Inflammatory macrophage treated with lipopolysaccharide for 1 hour (primary cell): Measurements from ENCODE around the gene MPIG6B.
"Not testable (repeated sequence)": the region's sequence is repeated elsewhere in the genome, so short reads cannot be mapped to it uniquely, and the experiment has no call there.

Experiments used
- DNase-seq, 2 donors: peaks; one replicate each; pipeline ENCODE4 v3.0.0-alpha.2; 2020 to 2022

Gene MPIG6B

DNA sequence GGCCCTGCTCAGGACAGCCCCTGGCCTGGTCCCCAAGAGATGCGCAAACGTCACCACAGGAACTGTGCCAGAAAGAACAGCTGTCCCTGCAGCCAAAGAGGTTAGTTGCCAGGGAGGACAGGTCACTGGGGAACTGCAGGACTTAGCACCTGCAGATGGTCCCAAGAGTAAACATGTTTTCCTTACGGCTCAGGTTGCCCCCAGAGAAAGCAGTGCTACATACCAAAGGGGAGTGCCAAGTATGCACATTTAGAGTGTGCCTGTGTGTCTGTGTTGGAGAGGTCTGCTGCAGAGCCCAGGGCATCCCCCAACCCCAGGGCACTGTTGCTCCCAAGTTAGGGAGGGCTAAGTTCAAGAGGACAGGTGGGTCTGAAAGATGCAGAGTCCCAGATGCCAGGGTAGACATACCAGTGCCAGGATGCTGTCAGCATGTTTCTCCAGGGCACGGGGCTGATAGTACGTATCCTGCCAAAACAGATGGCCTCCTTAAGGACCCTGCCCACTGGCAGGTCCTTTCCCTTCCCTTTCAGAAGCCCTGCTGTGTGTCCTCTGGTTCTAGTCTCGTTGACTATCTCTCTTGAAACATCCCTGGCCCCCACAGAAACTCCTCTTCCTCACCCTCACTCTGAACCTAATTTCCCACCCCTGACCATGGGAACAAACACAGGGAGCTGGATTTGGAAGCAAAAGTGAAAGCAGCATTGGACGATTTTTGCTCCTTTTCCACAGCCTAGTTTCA, 21.3 kb upstream of the MPIG6B start:
- DNase-seq = peak in 1 of 2 donors; percentile 32

DNA sequence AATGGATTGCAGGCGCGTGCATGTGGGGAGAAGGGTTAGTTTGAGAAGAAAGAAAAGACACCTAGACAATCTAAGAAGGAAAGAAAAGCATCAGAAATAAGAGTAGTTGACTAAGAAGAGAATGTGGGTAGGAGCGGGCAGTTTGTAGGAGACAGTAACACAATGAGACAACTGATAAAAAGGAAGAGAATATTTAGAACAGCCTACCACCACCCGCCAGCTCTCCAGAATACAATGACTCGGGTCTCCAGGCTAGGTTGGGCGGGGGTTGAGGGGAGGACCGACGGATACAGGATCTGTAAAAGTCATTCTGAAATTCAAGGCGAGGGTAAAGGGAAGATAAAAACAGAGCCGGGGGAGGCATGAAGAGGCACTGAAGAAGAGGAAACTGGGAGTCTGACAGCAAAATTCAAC, 20.8 kb upstream of the MPIG6B start:
- DNase-seq = no peak

DNA sequence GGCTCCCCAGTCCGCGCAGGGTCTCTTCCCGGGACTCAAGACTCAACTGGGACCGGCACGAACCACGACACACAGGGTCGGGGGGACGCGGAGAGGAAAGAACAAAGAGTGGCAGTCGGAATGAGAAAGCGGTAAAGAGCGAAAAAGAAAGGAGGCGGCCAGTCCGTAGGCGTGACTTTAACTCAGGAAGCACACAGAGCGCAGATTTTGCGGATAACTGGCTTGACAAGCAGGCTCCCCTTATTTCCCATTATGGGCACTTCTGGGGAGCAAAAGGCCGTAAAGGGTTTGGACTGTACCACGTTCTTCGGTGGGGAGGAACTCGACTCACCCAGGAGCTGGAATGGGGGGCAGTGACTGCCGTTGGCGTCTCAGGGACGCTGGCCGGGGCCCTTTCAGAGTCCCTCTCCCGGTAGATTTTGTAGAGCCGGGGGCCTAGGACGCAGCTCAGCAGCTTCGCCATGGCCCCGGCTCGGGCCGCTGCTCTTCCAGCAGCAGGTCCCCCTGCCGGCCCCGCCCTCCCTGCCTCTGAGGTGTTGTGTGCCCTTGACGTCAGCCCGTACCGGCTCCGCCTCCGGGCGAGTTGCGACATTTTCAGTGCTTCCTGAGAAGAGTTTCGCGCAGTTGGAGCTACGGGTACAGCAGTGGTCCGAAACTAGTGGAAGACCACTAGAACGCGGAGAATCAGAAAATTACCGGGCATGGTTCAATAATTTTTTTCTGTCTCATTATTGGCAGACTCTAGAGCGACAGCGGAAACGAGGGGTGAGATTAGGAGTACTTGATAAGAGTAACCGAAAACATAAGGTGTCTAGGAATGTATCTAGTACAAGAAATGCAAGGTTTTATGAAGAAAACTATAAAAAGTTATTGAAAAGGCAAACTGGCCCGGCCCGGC, 20.1 kb upstream of the MPIG6B start, which contains the start of gene ABHD16A:
Gene ABHD16A, minus strand, starts transcription at position 506 of the 898 bp plus-strand sequence. Its CDS starts 43 bp downstream, at position 463.
- DNase-seq = peak; percentile 97 to 99

GRCh38 chr6:31705931-31706330, 17.2 kb upstream of the MPIG6B start:
- no peak for DNase-seq

GRCh38 chr6:31706599-31706998, 16.6 kb upstream of the MPIG6B start, which contains the start of gene LY6G6F:
LY6G6F (plus strand) TSS chr6:31706866; CDS start chr6:31706907, 41 bp downstream.
- no peak for DNase-seq

DNA sequence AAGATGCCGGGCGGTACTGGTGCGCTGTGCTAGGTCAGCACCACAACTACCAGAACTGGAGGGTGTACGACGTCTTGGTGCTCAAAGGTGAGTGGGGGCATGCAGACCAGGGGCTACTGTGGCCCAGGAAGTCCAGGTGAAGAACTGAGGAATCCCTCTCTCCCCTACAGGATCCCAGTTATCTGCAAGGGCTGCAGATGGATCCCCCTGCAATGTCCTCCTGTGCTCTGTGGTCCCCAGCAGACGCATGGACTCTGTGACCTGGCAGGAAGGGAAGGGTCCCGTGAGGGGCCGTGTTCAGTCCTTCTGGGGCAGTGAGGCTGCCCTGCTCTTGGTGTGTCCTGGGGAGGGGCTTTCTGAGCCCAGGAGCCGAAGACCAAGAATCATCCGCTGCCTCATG, 15.5 kb upstream of the MPIG6B start:
- no peak for DNase-seq

- no peak for DNase-seq
These were observed 14.9 kb upstream of the MPIG6B start for GRCh38 chr6:31708224-31708623.

DNA sequence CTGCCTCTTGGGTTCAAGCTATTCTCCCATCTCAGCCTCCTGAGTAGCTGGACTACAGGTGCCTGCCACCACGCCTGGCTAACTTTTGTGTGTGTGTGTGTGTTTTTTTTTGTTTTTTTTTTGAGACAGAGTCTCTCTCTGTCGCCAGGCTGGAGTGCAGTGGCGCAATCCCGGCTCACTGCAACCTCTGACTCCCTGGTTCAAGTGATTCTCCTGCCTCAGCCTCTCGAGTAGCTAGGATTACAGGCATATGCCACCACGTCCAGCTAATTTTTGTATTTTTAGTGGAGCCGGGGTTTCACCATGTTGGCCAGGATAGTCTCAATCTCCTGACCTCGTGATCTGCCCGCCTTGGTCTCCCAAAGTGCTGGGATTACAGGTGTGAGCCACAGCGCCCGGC, 14.0 kb upstream of the MPIG6B start:
- not testable (repeated sequence) for DNase-seq

GRCh38 chr6:31710523-31711219, 12.5 kb upstream of the MPIG6B start:
- DNase-seq = no peak

DNA sequence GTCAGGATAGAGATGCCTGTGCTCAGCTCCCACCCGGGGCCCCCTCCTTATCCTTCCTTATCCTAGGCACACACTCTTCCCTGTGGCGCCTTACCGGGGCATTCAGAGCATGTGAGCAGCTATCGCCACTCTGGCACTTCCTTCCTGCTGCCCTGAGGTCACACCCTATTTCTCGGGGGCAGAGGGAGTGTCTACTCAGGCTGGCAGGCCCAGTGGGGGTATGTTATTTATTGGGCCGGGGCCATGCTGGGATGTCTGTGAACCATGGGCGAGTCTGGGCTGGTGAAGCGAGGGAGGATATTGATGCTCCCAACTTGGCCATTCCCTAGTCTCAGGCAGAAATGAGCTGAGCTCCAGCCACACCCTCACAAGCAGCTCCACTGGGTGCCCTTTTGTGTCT, 11.9 kb upstream of the MPIG6B start:
- DNase-seq = peak; percentile 30 to 32

GRCh38 chr6:31712296-31712695, 10.9 kb upstream of the MPIG6B start:
- DNase-seq = no peak

DNA sequence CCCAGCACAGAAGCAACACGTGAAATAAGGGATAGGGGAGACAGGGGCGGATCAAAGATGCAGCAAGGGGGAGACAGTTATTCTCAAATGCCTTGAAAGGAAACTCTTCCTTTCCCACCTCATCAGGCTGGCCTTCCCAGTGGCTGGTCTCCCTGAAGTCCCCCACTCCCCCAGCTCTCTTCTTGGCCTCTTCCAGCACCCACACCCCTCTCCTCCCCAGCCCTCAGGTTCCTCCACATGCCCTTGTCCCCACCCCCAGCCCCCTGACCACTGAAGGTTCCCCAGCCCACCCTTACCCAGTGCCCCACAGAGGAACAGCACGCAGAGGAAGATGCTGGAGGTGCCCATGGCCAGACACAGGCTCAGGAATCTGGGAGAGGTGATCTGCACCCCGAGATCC, 9.7 kb upstream of the MPIG6B start:
- DNase-seq = no peak

DNA sequence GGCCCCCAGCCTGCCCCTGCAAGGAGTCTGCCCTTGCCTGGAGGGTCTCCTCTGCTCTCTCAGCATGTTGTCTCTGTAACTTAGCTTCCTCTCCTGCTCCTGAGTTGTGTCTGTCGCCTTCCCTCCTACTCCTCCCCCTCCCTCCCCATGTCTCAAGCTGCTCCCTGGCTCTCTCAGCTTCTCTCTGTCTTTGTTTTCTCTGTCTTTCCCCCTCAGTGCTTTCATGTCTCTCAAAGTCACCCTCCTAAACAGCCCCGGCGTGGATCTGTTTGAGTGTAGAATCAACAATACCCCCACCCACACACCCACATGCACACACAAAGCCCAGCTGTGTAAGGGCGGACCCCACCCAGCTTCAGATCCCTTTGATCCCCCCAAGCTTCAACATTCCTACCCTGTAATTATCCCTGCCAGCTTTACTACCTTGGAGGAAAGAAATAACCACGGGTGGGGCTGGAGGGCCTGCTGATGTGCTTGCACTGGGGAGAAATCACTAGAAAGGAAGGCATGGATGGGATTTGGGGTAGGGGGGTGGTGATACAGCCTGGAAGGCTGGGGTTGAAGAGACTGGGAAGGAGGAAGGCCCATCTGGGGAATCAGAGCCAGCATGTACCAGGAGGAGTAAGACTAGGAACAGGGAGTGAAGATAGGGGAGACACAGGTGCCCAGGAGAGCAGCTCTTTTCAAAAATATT, 9.0 kb upstream of the MPIG6B start:
- no peak for DNase-seq

GRCh38 chr6:31715022-31715958, 7.9 kb upstream of the MPIG6B start, which contains the start of gene LY6G6D:
LY6G6D (plus strand) TSS chr6:31715348; CDS start chr6:31715356, 8 bp downstream.
- no peak for DNase-seq

- DNase-seq = no peak
These were observed 5.5 kb upstream of the MPIG6B start for GRCh38 chr6:31717499-31718222.

GRCh38 chr6:31718265-31718664, 4.9 kb upstream of the MPIG6B start:
- DNase-seq = no peak

GRCh38 chr6:31719001-31719400, 4.2 kb upstream of the MPIG6B start:
- no peak for DNase-seq

DNA sequence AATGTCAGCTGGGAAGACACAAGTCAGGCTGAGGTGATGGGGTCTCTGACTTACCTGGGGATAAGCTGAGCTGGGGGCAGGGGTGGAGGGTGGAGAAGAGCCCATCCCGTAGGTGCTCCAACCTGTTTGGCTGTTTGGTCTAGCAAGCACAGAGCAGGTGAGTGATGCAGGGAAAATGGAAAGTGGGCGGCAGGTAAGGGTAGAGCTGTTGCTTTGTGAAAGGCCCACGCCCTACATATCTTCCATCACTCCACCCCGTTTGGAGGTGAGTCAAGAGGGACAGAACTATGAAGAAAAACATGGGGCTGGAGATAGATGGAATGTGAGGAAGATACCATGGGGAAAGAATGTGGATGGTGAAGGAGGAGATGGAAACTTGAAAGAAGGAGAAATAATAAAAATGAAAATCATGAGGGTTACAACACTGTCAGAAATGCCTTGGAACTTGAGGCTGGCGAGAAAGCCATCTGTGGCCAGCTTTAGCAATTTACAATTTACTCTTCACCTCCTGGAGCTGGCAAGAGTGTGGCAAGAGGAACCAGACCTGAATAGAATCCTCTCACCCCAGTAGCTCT, 2.9 kb upstream of the MPIG6B start:
- DNase-seq = no peak

DNA sequence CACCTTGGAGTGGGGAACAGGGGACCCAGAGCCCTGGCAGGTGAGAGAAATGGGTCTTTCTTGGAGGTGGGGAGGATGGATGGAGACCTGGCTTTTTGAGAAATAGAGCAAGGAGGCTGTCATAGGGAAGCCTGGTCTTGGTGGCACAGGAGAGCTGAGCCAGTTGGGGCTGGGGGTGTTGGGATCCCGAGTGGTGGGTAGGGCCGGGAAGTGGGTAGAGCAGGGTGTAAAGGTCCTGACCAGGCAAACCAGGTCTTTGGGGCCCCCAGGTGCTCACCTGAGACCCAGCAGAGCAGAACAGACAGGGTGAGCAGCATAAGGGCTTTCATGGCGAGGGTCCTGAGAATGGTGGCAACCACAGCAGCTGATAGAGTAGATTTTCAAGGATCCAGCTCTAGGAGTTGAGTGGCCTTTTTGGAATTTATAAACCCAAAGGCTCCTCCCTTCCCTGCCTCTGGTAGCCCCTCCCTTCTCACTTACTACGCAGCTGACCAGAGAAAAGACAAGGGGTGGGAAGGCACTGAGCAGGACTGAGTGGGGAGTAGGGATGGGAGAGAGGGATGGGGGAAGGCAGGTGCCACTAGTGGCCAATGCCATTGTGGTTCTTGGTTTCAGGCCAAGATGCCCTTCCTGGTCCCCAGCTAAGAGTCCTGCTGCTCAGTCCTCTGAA, 1.7 kb upstream of the MPIG6B start, which contains the start of gene LY6G6C:
Gene LY6G6C, minus strand, starts transcription at position 396 of the 670 bp plus-strand sequence. Its CDS starts 67 bp downstream, at position 329.
- no peak for DNase-seq
